Inferior parietal cortex (tissue), 1 donor: Measurements from ENCODE around the gene GOLGA3.
"Not testable (repeated sequence)": the region's sequence is repeated elsewhere in the genome, so short reads cannot be mapped to it uniquely, and the experiment has no call there.

Experiments
- DNase-seq: peaks from one replicate; pipeline ENCODE4 v3.0.0-alpha.2; 2016; ENCODE audit errors: extremely low spot score

The GOLGA3 gene

DNA sequence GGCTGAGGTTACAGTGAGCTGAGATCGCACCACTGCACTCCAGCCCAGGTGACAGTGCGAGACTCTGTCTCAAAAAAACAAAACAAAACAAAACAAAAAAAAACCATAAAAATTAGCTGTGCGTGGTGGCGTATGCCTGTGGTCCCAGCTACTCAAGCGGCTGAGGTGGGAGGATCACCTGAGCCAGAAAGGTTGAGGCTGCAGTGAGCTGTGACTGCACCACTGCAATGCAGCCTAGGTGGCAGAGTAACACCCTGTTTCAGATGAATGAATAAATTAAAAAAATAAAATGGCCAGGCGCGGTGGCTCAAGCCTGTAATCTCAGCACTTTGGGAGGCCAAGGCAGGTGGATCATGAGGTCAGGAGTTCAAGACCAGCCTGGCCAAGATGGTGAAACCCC lies 75.0 kb downstream of the GOLGA3 start:
- DNase-seq = not testable (repeated sequence)

DNA sequence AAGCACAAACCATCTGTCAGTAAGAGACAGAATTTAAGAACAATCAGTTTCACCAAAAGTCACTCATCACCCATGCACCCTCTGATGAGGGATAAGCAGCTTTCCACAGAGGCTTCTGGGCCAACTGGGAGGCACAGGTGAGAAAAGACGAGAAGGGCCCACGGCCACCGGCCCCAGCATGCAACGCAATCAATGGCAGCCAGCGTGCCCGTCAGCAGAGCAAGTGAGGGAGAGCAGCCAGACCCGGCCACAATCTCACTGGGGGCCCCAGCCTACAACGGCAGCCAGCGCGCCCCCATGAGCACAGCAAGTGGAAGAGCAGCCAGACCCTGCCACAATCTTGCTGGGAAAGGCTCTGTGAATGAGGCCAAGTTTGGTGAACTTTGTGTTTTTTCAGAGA lies 80.3 kb downstream of the GOLGA3 start:
- no peak for DNase-seq

DNA sequence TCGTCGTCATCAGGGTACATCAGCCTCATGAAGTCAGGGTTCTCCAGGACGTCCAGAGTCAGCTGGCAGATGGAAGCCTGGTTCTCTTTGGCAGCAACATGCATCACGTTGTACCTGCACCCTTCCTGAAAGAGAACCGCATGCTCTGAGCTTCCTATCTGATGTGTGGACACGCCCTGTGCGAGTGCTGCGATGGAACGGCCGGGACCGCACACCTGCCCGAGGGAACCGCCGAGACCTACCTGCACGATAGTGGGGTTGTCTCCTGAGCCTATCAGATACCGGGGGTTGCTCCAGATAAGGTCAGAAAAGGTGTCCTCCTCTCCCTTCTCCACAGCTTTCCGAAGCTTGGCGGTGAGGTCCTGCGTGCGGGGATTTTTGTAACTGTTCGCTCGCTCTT lies 80.8 kb downstream of the GOLGA3 start:
- no peak for DNase-seq

DNA sequence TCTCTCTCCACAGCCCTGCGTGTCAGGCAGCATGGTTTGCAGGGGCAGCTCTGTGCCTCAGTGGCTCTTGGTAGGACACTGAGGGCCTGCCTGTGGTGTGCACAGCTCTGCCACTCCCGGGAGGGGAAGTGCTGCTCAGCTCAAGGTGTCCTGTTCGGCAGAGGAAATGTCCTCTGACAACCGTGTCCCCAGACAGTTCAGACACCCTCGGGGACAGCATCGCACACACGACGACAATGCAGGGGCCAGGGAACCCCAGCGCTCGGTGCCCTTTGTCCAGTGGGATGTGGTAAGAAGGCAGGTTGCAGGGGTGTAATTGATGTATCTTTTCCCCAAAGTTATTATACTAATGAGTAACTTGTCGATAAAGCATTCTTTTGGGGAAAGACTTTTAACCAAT lies 81.3 kb downstream of the GOLGA3 start:
- no peak for DNase-seq

DNA sequence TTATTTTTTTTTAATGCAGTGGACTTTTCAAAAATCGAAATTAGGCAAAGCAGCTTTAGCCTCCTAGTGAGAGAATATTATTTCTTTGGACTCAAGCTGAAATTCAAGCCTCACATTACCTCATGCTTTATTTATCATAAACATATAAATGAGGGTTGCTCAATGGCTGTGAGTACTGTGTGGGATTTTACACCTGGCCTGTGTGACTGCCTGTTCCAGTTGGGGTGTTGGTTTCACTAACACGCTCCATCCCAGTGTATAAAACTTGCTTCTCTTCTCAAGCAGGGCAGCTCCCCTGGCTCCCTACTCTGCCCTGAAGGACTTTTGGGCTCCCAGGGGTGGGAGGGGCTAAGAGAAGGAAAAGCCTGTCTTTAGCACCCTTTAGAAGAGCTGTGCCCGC lies 82.1 kb downstream of the GOLGA3 start:
- DNase-seq = no peak

DNA sequence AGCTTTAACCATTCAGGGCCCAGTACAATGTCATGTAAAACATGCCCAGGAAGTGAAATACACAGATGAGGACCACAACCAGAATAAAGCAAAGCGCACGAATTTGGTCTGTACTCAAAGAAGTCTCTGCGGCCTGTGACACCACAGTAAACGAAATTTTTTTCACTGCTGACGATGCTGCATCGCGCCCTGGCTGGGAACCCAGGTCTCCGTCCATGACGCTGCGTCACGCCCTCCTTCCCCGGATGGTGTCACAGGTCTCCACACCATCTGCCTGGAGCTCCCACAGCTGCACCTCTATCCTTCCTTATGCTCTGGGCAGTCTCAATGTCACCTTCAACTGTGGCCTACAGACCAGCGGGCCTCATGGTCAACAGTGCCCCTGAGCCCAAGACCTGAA lies 84.8 kb downstream of the GOLGA3 start:
- DNase-seq = no peak

DNA sequence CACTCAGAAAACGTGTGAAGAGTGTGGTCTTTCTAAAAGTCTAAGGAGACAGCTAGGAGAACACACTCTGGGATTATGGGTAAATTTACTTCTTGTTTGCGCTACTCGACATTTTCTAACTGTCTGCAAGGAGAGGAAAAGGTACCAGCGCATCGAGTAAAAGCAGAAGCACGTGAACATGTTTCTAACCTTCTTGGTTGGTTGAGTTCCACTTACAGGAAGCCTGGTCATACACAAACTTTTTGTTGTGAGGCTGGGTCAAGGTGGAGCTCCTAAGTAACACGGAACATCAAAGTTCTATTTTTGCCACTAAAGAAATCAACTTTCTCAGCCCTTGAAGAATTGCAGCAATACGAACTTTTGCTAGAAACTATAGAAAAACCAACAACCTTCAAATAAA lies 87.0 kb downstream of the GOLGA3 start:
- no peak for DNase-seq

DNA sequence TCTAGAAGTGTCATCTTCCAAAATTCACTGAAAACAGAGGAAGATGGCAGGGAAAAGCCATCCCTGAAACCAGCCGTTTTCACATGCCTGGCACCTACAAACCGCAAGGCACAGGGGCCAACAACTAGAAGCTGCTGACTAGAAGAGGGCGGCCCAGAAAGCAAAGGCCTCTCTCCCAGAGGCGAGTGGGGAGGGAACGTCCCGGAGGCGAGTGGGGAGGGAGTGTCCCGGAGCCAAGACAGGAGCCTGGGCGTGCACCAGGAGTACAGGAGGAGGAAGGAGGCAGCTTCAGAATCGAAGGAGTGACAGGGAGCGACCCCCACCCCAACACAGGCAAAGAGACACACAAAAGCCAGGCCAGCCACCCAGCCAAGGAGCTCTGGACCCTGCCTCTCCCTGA lies 88.0 kb downstream of the GOLGA3 start:
- DNase-seq = no peak

DNA sequence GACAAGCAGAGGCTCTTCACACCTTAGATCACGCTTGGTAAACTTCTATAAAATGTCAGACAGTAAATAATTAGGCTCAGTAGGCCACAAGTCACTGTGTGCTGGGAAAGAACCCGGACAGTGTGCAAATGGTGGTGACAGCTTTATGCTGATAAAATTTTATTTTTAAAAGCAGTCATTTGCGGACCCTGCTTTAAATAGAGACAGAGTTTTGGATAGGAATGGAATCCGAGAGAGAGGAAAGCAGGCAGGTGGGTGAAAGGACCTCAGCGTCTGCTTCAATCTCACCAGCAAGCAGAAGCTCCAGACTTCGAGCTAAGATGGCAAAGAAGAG lies 88.4 kb downstream of the GOLGA3 start:
- no peak for DNase-seq

DNA sequence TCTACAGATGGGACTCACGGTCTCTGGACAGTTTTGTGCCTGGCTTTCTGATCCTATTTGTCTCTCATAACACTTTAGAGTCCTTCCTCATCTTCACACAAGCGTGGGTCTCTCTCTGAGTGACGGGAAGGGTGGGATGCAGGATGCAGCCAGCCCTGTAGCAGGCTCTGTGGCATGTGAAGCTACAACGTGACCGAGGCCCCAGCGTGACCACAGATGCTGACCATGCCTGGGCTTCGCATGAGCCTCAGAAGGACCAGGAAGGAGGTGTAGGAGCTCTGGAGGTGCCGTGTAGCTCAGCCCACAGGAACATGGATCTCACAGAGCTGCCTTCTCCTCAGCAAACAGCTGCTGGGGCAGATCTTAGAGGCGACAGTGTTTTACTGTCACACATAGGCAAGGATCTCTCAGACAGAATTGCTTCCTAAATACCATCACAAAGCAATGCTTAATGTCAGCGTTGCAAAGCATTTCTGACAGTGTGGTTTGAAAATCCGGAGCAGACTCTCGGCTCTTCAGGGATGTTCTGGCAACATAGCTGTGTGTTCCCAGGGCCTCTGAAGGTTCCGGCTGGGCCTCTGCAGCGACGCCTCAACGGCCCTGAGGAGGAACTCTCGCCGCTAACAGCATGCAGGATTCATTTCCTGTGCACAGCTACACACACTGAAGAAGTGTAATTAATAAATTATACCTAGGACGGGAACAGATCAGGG lies 88.9 kb downstream of the GOLGA3 start:
- no peak for DNase-seq

DNA sequence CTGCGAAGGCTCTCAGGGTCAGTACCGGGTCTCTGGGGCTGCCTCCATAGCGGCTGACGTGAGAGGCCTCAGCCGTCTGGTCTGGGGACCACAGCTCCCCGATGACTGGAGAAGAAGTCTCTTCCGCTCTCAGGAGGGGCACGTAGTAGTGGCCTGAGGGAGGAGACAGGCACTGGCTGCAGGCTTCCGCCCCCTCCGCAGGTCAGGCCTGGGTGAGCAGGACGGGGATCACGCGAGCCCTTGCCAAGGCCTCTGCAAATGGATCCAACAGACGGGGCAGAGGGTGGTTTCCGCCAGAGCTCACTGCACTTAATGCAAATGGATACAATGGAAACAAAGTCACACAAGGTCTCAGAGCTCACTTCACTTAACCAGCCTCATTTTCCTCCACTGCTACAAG lies 91.8 kb downstream of the GOLGA3 start:
- no peak for DNase-seq

DNA sequence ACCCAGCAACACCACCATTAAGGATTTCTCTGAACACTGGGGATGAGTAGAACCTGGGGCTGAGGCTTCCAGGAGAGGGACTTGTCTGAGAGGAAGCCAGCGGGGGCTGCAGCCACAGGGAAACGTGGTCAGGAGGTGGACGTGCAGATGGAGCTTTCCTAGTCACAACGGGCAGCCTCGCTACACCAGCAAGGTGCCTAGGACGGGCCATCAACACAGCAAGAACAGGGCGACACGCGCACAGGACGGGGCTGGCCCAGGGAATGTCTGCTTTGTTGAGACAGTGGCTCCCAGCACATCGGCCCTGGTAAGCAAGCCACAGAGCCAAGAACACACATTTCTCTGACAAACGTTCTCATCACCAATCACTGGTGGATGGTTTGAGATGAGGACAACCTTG lies 92.3 kb downstream of the GOLGA3 start:
- no peak for DNase-seq

DNA sequence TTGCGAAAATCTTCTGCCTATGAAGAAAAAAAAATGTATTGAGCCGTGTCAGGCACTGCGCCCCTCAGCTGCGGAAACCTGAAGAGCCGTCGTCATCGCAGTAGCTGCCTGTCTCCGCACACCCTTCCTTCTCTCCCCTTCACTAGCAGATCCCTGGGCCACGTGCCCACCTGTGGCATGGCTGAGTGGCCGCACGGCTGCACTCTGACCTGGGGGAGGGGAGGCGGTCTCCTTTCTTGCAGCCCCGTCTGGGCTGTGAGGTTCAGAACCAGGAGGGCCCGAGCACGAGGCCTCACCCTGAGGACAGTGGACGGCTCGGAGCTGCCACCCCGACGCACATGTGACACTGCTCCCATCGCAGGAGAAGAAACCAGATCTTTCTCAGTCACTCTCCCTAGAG lies 93.2 kb downstream of the GOLGA3 start:
- DNase-seq = no peak

DNA sequence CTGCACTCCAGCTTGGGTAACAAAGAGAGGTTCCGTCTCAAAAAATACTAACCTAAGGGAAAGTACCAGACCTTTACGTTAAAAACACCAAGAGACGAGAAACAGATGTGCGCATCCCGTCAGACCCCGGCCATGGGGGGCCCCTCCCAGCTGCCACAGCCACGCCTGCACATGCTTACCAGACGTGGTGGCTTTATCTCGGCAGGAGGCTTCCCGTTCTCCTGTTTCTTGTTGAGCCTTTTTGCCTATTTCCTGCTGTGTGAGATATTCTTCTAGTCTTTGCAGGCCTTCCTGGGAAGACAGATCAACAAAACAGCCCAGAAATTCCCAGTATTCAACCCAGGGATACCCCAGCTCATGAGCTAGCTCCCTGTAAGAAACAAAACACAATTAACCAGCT lies 94.5 kb downstream of the GOLGA3 start:
- DNase-seq = no peak

DNA sequence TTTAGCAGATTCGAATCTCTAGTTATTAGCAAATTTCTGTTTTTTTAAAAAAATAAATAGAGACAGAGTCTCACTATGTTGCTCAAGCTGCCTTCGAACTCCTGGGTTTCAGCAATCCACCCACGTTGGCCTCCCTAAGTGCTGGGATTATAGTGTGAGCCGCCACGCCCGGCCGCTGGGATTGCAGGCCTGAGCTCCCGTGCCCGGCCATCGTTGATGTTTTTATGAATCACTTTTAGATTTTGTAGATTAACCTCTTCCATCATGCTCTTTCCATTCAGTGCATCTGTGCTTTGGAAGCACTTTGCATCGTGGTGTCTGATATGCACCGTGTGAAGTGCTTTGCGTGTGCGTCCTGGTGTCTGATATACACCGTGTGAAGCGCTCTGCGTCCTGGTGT lies 97.1 kb downstream of the GOLGA3 start:
- no peak for DNase-seq

DNA sequence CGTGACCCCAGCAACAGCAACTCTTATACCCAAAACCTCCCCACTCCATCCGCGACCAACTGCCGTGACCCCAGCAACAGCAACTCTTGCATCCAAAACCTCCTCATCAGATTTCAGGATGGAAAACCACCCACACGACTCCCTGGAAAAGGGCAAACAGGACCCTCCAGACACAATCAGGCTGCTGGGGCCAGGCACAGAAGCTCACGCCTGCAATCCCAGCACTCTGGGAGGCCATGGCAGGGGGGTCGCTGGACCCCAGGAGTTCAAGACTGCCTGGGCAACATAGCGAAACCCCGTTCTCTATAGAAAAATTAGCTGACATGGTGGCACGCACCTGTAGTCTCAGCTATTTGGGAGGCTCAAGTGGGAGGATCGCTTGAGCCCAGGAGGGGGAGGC lies 98.3 kb downstream of the GOLGA3 start:
- no peak for DNase-seq

DNA sequence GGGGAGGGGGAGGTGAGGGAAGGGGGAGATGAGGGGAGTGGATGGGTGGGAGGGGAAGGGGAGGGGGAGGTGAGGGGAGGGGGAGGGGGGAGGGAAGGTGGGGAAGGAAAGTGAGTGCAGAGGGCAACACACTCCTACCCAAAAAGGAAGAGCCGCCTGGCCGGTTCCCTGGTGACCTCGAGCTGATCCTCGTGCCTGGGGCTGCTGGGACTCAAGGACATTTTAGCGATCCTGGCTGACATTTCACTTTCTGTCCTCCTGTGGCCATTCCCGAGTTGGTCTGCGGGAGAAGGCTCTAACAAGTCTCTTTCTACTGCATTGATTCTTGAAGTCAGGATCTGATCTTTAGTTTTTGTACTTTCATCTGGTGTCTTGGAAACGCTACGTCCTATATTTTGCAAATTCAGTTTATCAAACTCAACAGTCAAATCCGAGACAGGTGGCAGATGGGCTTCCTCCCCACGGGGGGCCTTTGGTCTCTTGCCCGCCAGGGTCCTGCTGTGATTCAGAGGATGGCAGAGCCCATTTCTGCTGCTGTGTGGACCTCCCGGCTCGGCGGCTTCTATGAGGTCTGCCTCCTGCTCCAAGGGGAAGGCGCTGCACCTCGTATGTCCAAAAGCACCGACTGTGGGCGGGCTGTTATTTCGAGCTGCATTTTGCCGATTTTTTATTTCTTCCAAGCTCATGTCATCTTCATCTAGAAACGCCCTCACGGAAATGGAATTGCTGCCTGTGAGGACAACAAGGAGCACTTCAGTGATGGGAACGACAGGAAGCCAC lies 98.9 kb downstream of the GOLGA3 start:
- no peak for DNase-seq

DNA sequence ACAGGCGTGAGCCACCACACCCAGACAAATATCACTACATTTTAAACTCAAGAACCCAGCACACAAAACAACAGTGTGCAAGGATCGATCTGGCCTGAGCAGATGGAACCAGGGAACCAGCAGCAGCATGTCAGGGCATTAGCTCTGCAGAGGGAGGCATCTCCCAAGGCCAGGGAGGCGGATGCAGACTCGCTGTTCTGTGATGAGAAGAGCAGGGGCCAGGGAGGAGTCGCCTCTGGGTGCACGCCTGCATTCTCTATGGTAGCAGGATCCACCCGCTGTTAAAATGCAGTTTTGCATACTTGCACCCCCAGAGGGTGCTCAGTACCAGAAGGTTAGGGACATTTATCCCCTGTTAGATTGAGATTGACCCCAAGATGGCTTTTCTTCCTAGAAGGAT lies 100.2 kb downstream of the GOLGA3 start:
- no peak for DNase-seq

DNA sequence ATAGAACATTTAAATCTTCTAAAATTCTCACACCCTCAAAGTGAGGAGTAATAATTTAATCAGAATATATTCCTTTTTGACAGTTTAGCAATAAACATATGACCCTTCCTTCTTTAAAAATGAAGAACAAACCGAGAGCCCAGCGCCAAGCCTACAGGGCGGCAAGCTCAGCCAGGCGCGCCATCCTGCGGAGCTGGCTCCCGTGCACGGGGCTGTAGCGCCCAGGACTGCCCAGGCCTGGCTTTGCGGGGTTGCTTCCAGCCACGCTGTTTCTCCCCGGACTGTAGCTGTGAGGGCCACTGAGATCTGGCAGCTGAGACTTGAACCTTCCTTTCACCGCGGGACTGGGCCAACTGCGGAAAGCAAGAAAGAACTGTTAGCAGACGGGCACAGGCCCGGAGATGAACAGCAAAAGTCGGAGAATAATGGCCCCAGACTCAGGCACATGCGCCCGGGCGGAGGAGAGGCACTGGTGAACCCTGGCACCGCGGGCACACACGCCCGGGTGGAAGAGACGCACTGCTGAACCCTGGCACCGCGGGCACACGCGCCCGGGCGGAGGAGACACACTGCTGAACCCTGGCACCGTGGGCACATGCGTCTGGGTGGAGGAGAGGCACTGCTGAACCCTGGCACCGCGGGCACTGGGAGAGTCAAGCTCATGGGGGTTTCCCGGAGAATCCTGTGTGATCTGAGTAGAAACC lies 101.4 kb downstream of the GOLGA3 start:
- no peak for DNase-seq

DNA sequence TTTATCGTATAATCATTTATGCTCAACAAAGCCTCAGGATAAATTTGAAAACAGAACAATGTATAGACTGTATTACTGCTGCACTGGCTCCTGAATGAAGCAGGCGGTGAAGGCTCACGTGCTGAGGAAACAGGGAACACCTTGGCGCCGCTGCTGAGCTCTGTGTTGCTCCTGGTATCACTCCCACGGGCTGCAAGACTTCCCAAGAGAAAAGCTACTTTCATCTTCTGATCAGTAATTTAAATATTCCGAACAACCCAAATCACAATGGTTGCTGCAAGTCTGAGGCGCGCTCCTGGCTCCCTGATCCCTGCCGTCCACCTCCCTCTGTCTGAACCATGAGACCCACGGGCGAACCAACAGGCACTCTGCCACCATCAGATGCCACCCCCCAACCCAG lies 102.3 kb downstream of the GOLGA3 start:
- DNase-seq = no peak

DNA sequence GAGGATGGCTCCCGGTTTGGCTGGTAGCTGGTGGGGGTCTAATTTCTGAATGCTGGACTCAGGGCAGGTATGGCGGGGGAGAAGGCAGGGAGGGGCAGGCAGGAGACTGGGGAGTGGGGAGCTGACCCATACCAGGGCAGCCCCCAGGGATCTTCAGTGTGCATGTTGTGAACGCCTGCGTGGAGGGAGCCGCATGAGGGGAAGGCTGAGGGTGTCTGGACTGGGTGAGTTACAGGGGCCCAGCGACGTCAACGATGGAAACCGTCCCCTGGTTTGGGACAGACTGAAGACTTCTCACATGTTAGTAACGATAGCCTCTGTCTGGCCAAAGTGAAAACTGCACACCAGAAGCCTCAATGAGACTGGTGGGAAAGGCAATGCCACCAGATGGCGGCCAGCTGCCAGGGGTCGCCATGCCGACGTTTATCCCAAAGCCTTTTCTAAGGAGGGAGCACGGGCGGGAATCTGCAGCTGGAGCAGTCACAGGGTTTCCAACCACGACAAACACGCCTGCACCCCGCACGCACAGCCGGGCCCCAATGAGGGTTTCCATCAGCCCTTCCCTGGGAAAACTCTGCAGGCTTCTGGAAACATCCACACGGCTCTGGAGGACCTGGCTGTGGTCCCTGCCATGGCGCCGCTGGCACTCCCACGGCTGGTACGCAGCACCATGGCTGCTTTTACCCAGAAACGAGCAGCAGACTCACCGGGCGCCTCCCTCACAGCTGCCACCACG lies 104.0 kb downstream of the GOLGA3 start:
- DNase-seq = no peak

DNA sequence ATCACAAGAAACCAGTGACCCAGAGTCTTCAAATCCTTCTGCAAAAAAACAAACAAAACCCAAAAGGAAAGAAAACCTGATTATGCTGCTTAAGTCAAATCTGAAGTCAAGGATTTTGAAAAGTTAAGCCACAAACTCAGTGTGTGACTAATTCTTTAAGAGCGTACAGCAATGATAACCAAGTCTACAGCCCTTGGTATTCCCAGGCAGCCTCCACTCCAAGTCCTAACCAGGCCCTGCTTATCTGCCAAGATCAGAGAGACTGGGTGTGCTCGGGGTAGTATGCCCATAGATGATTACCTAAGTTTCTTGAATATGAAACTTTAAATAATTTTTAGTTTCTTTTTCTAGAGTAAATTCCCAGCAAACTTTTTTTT lies 104.9 kb downstream of the GOLGA3 start:
- DNase-seq = no peak
